Posterior vena cava (tissue), 2 donors: Measurements from ENCODE around the gene XPR1. TPM values are rescaled to one million over a fixed set of nuclear protein-coding genes. Genes with fewer than 3 reads are reported as not detected.

ENCODE experiments used
- DNase-seq: peaks from one replicate; pipeline ENCODE4 v3.0.0-alpha.2; 2020; ENCODE audit warnings: low spot score
- intact Hi-C, 2 donors: fragments of 100-400 bp; cut with DNase I; formaldehyde crosslinking; loops; one replicate each; pipeline versions ENCODE4 v1.14.1 to v1.14.2; 2022 to 2023
- total RNA-seq, 2 donors: library from RNA; stranded (reverse); fragmentation: NEBNext Ultra II Directional; extraction: Animal tissue kit (Norgen Biotek cat#: 25700); gene quantifications; one replicate each; pipeline ENCODE4 v1.2.1, GENCODE V29; 2021
- donor health status: DM: yes; HTN: yes; CAD: no.
- donor health status: DM: yes; HTN: yes; CAD: no.

Gene XPR1
- total RNA-seq, 2 donors from 2014 or later = 14.9 to 38.3 TPM

DNA sequence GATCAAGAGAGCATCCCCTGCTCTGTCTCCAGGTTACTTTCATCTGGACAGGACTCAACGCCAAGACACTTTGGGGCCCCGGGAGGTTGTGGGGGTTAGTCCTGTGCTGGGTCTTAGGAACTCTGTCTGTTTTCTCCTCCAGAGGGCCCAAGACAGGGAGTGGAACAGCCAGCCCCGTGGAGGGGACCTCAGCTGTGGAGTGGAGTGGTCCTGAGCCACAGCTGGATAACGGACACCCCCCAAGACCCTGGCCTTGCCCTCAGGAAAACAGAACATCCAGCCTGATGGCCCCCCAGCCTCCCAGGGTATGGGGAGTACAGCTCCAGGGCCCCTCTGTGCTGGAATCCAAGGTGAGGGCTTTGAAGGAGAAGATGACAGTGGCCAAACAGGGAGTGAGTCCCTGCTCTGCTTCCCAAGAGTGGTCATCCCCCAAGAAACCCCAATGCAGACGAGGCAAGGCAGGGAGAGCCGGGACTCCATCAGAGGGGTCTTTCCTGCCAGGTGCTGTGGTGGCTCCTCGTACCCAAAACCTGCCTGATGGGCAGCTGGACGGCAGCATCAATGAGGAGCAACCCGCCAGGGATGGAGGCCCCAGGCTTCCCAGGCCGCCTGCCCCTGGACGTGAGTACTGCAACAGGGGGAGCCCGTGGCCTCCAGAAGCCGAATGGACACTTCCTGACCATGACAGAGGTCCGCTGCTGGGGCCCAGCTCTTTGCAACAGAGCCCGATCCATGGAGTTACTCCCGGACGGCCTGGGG lies 284.4 kb downstream of the XPR1 start:
- DNase-seq = peak; percentile 69
- intact Hi-C loops = no loop called here

DNA sequence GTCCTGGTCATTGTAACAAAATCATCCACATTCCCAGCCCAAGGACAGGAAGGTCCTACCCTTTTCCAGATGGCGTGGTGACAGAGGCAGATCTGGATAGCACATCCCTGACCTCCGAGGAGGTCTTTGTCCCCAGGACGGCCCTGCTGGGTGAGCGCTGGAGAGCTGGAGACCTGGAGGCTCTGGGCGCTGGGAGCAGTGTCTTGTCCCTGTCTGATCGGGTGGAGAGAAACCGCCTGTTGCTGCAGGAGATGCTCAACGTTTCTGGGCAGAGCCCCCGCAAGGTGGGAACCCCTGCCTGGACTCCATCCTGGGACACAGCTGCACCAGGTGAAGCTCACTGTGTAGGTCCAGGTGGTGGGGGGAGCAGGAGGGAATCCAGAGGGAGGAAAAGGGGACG lies 284.9 kb downstream of the XPR1 start:
- intact Hi-C loops = no loop called here
- no peak for DNase-seq

DNA sequence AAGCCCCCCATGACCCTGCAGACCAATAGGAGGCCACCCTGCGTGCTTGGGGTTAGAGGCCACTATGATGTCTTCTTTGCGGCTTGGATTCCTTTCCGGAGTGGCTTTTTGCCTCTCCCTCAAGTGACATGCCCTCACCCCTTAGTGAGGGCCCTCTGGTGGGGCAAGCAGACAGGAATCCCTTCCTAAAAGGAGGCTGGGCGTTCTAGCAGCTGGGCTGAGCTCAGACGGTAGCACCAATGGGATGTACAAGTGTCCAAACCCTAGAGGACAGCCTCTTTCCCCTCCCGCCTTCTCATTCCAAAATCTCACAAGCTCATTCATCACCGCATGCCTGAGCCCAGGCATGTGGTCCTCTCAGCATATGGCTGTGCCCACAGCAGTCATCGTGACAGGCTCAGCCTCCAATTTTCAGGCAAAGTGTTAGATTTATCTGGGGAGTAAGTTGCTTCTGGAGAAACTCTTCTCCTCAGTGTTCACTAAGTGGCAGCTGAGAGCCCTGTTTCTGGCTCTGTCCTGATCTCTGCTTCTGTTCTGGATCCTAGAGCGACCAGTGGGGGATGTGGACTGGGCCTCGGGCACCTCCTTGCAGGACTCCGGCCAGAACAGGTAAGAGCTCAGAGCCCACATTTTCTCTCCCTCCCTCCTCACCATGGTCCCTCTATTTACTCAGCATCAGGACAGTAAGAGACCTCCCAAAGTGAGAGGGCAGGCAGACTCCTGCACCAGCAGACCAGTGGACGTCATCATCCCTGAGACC lies 285.7 kb downstream of the XPR1 start:
- no peak for DNase-seq
- intact Hi-C loops = no loop called here

DNA sequence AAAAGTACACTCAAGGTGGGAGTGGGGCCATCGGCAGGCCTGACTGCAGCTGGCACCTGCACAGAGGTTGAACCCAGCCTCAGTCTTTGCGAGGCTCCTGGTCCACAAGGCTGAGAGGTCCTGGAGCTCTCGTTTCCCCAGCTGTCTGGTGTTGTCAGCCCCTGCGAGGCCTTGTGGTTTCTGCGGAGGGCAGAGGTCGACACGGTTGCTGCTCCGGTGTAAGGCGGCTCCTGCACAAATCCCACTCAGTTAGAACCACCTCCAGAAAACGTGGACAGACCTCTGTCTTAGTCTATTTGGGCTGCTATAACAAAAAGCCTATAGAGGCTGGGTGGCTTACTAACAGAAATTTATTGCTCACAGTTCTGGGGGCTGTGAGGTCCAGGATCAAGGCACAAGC lies 286.7 kb downstream of the XPR1 start:
- intact Hi-C loops = no loop called here
- no peak for DNase-seq

- intact Hi-C loops = no loop called here
- DNase-seq = no peak
Measured at GRCh38 chr1:180919183-180919700, 287.4 kb downstream of the XPR1 start.

GRCh38 chr1:180920193-180920592 lies 288.4 kb downstream of the XPR1 start:
- DNase-seq = no peak
- intact Hi-C loops = no loop called here

- intact Hi-C loops = no loop called here
- DNase-seq = no peak
Measured at GRCh38 chr1:180920702-180921101, 288.9 kb downstream of the XPR1 start.

GRCh38 chr1:180921386-180921785 lies 289.6 kb downstream of the XPR1 start:
- DNase-seq = no peak
- intact Hi-C loops = no loop called here

DNA sequence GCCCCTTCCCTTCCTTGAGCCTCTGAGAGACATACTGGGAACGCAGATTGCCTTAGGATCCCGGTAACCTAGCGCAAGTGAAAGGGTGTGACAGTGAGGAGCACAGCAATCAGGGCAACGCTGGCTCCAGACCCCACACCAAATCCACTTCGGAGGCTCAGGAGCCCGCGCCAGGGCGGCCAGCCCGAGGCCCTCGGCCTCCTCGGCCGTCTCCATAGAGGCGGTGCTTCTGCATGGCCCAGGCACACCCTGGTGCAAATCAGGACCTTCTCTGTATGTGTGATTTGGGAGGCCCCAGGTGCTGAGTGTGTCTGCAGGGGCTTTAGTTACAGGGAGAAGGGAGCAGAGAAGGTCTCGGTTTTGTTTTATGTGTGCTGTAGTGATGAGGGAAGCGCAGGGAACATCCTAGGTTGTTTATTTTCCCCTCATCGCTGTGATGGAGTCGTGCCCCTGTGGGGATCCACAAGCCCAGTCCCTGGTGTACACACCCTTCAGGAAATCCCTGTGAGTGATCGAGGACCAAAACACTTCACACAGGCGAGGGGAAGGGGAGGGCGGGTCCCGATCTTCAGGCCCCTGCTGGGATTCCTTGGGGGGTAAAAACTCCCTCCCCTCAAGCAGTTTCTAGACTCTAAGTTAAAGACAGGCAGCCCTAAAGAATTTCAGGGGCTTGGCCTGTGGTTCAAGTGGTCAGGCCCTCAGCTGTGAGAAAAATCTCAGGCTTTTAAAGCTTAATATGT lies 290.2 kb downstream of the XPR1 start:
- DNase-seq = no peak
- intact Hi-C loops = no loop called here

GRCh38 chr1:180922631-180923015 lies 290.8 kb downstream of the XPR1 start:
- no peak for DNase-seq
- intact Hi-C loops = no loop called here

GRCh38 chr1:180923021-180923841 lies 291.4 kb downstream of the XPR1 start:
- intact Hi-C loops = no loop called here
- DNase-seq = no peak

- no peak for DNase-seq
Measured at GRCh38 chr1:180923887-180924286, 292.1 kb downstream of the XPR1 start.

DNA sequence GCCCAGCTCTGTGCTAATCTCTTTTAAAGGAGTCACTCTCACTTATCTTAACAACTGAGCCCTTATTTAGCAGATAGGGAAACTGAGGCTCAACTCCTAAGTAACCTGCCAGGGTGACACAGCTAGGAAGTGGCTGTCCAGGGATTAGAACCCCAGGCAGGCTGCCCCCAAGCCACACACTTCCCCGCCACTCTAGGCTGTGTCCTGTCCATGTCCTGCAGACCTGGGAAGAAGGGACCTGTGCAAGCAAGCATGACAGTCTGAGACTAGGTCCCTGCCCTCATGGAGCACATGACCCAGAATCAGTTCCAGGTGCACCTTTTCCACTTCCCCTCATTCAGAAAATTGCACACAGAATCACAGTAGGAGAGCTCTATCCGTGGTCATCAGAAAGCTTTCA lies 293.1 kb downstream of the XPR1 start:
- intact Hi-C loops = no loop called here
- DNase-seq = no peak

More at GRCh38 chr1:180923887-180924286, 292.1 kb downstream of the XPR1 start:
- intact Hi-C loops = no loop called here

DNA sequence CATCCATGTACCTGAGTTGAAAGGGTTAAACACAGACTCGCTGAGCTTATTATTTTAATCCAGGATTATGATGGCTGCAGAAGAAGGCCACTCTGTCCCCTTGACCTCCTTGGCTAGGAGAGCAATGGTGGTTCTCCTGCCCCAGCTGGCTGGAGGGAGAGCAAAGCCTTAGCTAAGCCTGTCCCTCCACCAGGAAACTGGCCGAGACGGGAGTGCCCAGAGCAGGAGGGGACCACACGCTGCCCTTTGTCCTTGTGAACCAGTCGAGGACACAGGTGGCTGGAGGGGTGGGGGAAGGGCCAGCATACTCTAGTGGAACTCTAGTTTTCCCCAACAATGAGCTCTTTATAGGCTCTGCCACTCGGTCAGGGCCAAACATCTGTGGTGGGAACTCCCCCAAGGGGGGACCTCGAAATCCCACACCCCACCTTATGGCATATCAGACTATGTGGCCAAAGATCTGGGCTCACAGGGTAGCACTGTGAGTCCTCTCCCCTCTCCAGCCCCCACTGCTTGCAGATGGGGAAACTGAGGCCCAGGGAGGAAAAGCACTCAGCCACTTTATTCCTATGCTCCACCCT lies 293.7 kb downstream of the XPR1 start:
- no peak for DNase-seq
- intact Hi-C loops = no loop called here

- no peak for DNase-seq
- intact Hi-C loops = no loop called here
Measured at GRCh38 chr1:180926164-180926981, 294.6 kb downstream of the XPR1 start.

GRCh38 chr1:180927348-180927747 lies 295.5 kb downstream of the XPR1 start:
- no peak for DNase-seq
- intact Hi-C loops = no loop called here

- intact Hi-C loops = no loop called here
- DNase-seq = no peak
Measured at GRCh38 chr1:180927841-180928240, 296.0 kb downstream of the XPR1 start.
